IMR-90 (cell line): ENCODE measurements around the gene PCDHB15. TPM values are rescaled to one million over a fixed set of nuclear protein-coding genes. Genes with fewer than 3 reads are reported as not detected.
"Not testable (repeated sequence)": the region's sequence is repeated elsewhere in the genome, so short reads cannot be mapped to it uniquely, and the experiment has no call there.

Experiments used
- ATAC-seq: fragments of 200-7000 bp; cut with Tn5 transposase; 2 replicates; pipeline ENCODE4 v1.9.1; 2020; ENCODE audit warnings: low read depth, mild to moderate bottlenecking, moderate library complexity
- BruUV-seq: library from RNA; stranded (reverse); fragments of 400-500 nt; replicated peaks from 2 replicates; lab custom pipeline; 2021; lab: Mats Ljungman, UMichigan
- CTCF ChIA-PET: fragments of 300-600 bp; formaldehyde crosslinking; extraction: SDS; loops from one replicate; lab custom pipeline; 2021; ENCODE audit warnings: antibody characterized with exemption; lab: Yijun Ruan, JAX
- POLR2A ChIA-PET: fragments of 300-600 bp; sonication (Branson Sonifier 250); formaldehyde crosslinking; loops from one replicate; lab custom pipeline; 2022; ENCODE audit warnings: antibody characterized with exemption; ENCODE audit not compliant: unreplicated experiment; lab: Charles Lee
- DNase-seq: peaks from one replicate; pipeline ENCODE4 v3.0.0; 2013
- H2AFZ ChIP-seq: replicated peaks from 2 replicates; pipeline ENCODE3; 2013; ENCODE audit warnings: low read length, mild to moderate bottlenecking; ENCODE audit not compliant: poor library complexity
- H2AK5ac ChIP-seq: 2 replicates; pipeline ENCODE4 v1.6.1; 2013; ENCODE audit warnings: low read depth, low read length, inconsistent platforms
- H2AK9ac ChIP-seq: replicated peaks from 2 replicates; pipeline ENCODE3; 2013; ENCODE audit warnings: mild to moderate bottlenecking, low read depth, low read length, moderate library complexity; ENCODE audit not compliant: poor library complexity
- H2BK120ac ChIP-seq: 2 replicates; pipeline ENCODE4 v1.6.1; 2013; ENCODE audit warnings: low read depth, low read length, inconsistent platforms
- H2BK15ac ChIP-seq: 3 replicates; pipeline ENCODE4 v1.6.1; 2013; ENCODE audit warnings: low read depth, low read length, inconsistent platforms
- H2BK20ac ChIP-seq: 2 replicates; pipeline ENCODE4 v1.6.1; 2013; ENCODE audit warnings: low read depth, mild to moderate bottlenecking, inconsistent platforms, low read length, moderate library complexity
- H2BK5ac ChIP-seq: 2 replicates; pipeline ENCODE4 v1.6.1; 2013; ENCODE audit warnings: mild to moderate bottlenecking, low read depth, low read length, inconsistent platforms; ENCODE audit not compliant: poor library complexity, severe bottlenecking
- H3K14ac ChIP-seq: replicated peaks from 2 replicates; pipeline ENCODE4 v1.6.1; 2013; ENCODE audit warnings: low read depth, low read length, inconsistent platforms
- H3K18ac ChIP-seq: 2 replicates; pipeline ENCODE4 v1.6.1; 2013; ENCODE audit warnings: low read depth, low read length, control low read depth
- H3K23ac ChIP-seq: 2 replicates; pipeline ENCODE4 v1.6.1; 2013; ENCODE audit warnings: low read depth, low read length, inconsistent platforms
- H3K27ac ChIP-seq: 2 replicates; pipeline ENCODE4 v1.5.1; 2013; ENCODE audit warnings: mild to moderate bottlenecking, control low read depth, low read length; ENCODE audit not compliant: insufficient read depth
- H3K27me3 ChIP-seq: 2 replicates; pipeline ENCODE4 v1.6.1; 2013; ENCODE audit warnings: low read length; ENCODE audit not compliant: control insufficient read depth, insufficient read depth
- H3K36me3 ChIP-seq: 2 replicates; pipeline ENCODE4 v1.6.1; 2013; ENCODE audit warnings: low read length, mixed read lengths; ENCODE audit not compliant: control insufficient read depth, insufficient read depth
- H3K4ac ChIP-seq: 2 replicates; pipeline ENCODE4 v1.6.1; 2013; ENCODE audit warnings: low read depth, low read length, inconsistent platforms
- H3K4me1 ChIP-seq: 2 replicates; pipeline ENCODE4 v1.6.1; 2013; ENCODE audit warnings: low read length, mixed read lengths; ENCODE audit not compliant: control insufficient read depth, insufficient read depth
- H3K4me2 ChIP-seq: 2 replicates; pipeline ENCODE4 v1.6.1; 2013; ENCODE audit warnings: low read depth, mild to moderate bottlenecking, control low read depth, low read length, moderate library complexity
- H3K4me3 ChIP-seq: 2 replicates; pipeline ENCODE4 v1.5.1; 2013; ENCODE audit warnings: low read depth, mild to moderate bottlenecking, control low read depth, low read length, moderate library complexity; ENCODE audit not compliant: insufficient read depth
- H3K56ac ChIP-seq: 2 replicates; pipeline ENCODE4 v1.6.1; 2013; ENCODE audit warnings: low read length, inconsistent platforms; ENCODE audit not compliant: insufficient read depth; ENCODE audit errors: extremely low read depth
- H3K79me1 ChIP-seq, 2 experiments: 2 replicates each; pipeline ENCODE4 v1.6.1; 2013; ENCODE audit warnings: low read length in 2 of 2, inconsistent platforms in 1 of 2, low read depth in 1 of 2
- H3K9ac ChIP-seq: 2 replicates; pipeline ENCODE4 v1.6.1; 2013; ENCODE audit warnings: low read depth, low read length, control low read depth
- H3K9me1 ChIP-seq: 2 replicates; pipeline ENCODE4 v1.6.1; 2013; ENCODE audit warnings: low read length, inconsistent platforms; ENCODE audit not compliant: insufficient read depth
- H3K9me3 ChIP-seq: 2 replicates; pipeline ENCODE4 v1.6.1; 2013; ENCODE audit warnings: low read length; ENCODE audit not compliant: control insufficient read depth, insufficient read depth
- H4K20me1 ChIP-seq: 2 replicates; pipeline ENCODE4 v1.6.1; 2013; ENCODE audit warnings: low read length, inconsistent platforms; ENCODE audit not compliant: insufficient read depth
- H4K5ac ChIP-seq: 2 replicates; pipeline ENCODE4 v1.6.1; 2013; ENCODE audit warnings: mild to moderate bottlenecking, low read depth, low read length, control low read depth
- H4K8ac ChIP-seq, 2 experiments: 2 replicates each; pipeline ENCODE4 v1.6.1; 2013; ENCODE audit warnings: low read depth in 2 of 2, low read length in 2 of 2, control low read depth in 1 of 2, inconsistent platforms in 1 of 2
- H4K91ac ChIP-seq: 2 replicates; pipeline ENCODE4 v1.6.1; 2013; ENCODE audit warnings: low read depth, low read length, inconsistent platforms; ENCODE audit not compliant: insufficient read depth
- WGBS, 2 experiments: methylation state at CpG; one replicate each; pipeline versions ENCODE4 v1.1.5 to v1.1.7; 2013; ENCODE audit warnings: missing lambda C conversion rate in 2 of 2; ENCODE audit not compliant: insufficient read length in 1 of 2; ENCODE audit errors: extremely low coverage in 2 of 2; 5-methylcytosine and 5-hydroxymethylcytosine counted together
- dilution Hi-C: fragments of 300-500 bp; cut with HindIII; formaldehyde crosslinking; loops from one replicate; pipeline ENCODE4 v1.14.3; 2018; ENCODE audit warnings: low sequenced_read_pairs; ENCODE audit not compliant: unreplicated experiment
- in situ Hi-C: fragments of 300-500 bp; cut with MboI; formaldehyde crosslinking; loops from 3 replicates; pipeline ENCODE4 v1.14.3; 2019; ENCODE audit warnings: low sequenced_read_pairs, inconsistent platforms, mixed read lengths
- intact Hi-C: fragments of 100-400 bp; cut with micrococcal nuclease; formaldehyde crosslinking; loops from 2 replicates; pipeline ENCODE4 v1.10.0; 2022
- polyA plus RNA-seq, 3 experiments: library from polyadenylated mRNA; depleted of rRNA; stranded (reverse); fragments of >200 nt; gene quantifications; 2 replicates each; pipeline ENCODE4 v1.2.3, GENCODE V29; 2012; ENCODE audit warnings: low replicate concordance in 1 of 3
- total RNA-seq: library from RNA; depleted of rRNA; stranded (reverse); fragments of >200 nt; gene quantifications from 2 replicates; pipeline ENCODE4 v1.2.3, GENCODE V29; 2012

PCDHB15 gene
- total and polyA plus RNA-seq, 2 of the 4 experiments (the other 2 are of a cell fraction) = 0.17 to 0.18 TPM

DNA sequence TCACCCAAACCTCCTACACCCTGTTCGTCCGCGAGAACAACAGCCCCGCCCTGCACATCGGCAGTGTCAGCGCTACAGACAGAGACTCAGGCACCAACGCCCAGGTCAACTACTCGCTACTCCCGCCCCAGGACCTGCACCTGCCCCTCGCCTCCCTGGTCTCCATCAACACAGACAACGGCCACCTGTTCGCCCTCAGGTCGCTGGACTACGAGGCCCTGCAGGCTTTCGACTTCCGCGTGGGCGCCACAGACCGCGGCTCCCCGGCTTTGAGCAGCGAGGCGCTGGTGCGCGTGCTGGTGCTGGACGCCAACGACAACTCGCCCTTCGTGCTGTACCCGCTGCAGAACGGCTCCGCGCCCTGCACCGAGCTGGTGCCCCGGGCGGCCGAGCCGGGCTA is 44.1 kb upstream of the PCDHB15 start:
- H3K27me3 ChIP-seq, in situ Hi-C loops, H3K18ac ChIP-seq, H2BK5ac ChIP-seq, H4K8ac ChIP-seq, H3K56ac ChIP-seq, H3K9ac ChIP-seq, H3K4ac ChIP-seq, POLR2A ChIA-PET, H3K4me2 ChIP-seq, BruUV-seq, DNase-seq, ATAC-seq, H2AK9ac ChIP-seq, H4K91ac ChIP-seq, intact Hi-C loops, H3K36me3 ChIP-seq, H3K23ac ChIP-seq, H3K79me1 ChIP-seq, H3K9me1 ChIP-seq, CTCF ChIA-PET, H2BK20ac ChIP-seq, H4K20me1 ChIP-seq, H2BK15ac ChIP-seq, H3K27ac ChIP-seq, H2AFZ ChIP-seq, H2BK120ac ChIP-seq, H3K4me3 ChIP-seq, dilution Hi-C loops, H3K14ac ChIP-seq, H4K5ac ChIP-seq, H3K4me1 ChIP-seq, H2AK5ac ChIP-seq: not testable (repeated sequence)
- peaks cover 13% of the 10 kb centered on the region for H3K9me3 ChIP-seq
- 12% methylated on average over 8 of the region's 38 CpGs; no CpG with 5 or more reads in 1 of the 2 experiments for WGBS, 2 experiments

DNA sequence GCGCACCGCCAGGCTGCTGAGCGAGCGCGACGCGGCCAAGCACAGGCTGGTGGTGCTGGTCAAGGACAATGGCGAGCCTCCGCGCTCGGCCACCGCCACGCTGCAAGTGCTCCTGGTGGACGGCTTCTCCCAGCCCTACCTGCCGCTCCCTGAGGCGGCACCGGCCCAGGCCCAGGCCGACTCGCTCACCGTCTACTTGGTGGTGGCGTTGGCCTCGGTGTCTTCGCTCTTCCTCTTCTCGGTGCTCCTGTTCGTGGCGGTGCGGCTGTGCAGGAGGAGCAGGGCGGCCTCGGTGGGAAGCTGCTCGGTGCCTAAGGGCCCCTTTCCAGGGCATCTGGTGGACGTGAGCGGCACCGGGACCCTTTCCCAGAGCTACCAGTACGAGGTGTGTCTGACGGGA is 43.5 kb upstream of the PCDHB15 start:
- H3K9ac ChIP-seq, H2BK5ac ChIP-seq, H3K56ac ChIP-seq, POLR2A ChIA-PET, H3K4me1 ChIP-seq, H2BK120ac ChIP-seq, H2BK15ac ChIP-seq, H2AK5ac ChIP-seq, H4K20me1 ChIP-seq, intact Hi-C loops, CTCF ChIA-PET, H3K18ac ChIP-seq, H3K14ac ChIP-seq, H3K4me2 ChIP-seq, H3K79me1 ChIP-seq, H3K9me1 ChIP-seq, H3K36me3 ChIP-seq, H4K91ac ChIP-seq, ATAC-seq, H4K5ac ChIP-seq, H3K27me3 ChIP-seq, H4K8ac ChIP-seq, in situ Hi-C loops, H2BK20ac ChIP-seq, BruUV-seq, H3K27ac ChIP-seq, dilution Hi-C loops, DNase-seq, H2AFZ ChIP-seq, H3K4ac ChIP-seq, H3K23ac ChIP-seq, H3K4me3 ChIP-seq, H2AK9ac ChIP-seq: not testable (repeated sequence)
- peaks cover 13% of the 10 kb centered on the region for H3K9me3 ChIP-seq
- 28% methylated on average over 8 of the region's 35 CpGs; no CpG with 5 or more reads in 1 of the 2 experiments for WGBS, 2 experiments
